Psoas muscle (tissue), 8 donors: Measurements from ENCODE around the gene ADAMTS8. TPM values are rescaled to one million over a fixed set of nuclear protein-coding genes. Genes with fewer than 3 reads are reported as not detected.
"Not testable (repeated sequence)": the region's sequence is repeated elsewhere in the genome, so short reads cannot be mapped to it uniquely, and the experiment has no call there.

Source experiments
- ATAC-seq, 4 donors: fragments of 200-7000 bp; cut with Tn5 transposase; one replicate each; pipeline ENCODE4 v1.9.1; 2020; ENCODE audit warnings: moderate library complexity in 3 of 4, mild to moderate bottlenecking in 2 of 4
- DNase-seq, 2 donors: peaks; one replicate each; pipeline ENCODE4 v3.0.0-alpha.2; 2020
- H3K27ac ChIP-seq: fragments of 200-600 bp; one replicate; pipeline ENCODE4 v1.8.0; 2022
- H3K27me3 ChIP-seq, 3 donors: fragments of 200-600 bp in 1 of 3; one replicate each; pipeline versions ENCODE4 v1.6.1 to v1.8.0; 2013 to 2022; ENCODE audit warnings: low read length in 2 of 3, mild to moderate bottlenecking in 2 of 3, moderate library complexity in 1 of 3; ENCODE audit not compliant: insufficient read depth in 3 of 3
- H3K36me3 ChIP-seq, 2 donors: fragments of 200-600 bp in 1 of 2; one replicate each; pipeline versions ENCODE4 v1.6.1 to v1.8.0; 2013 to 2022; ENCODE audit warnings: low read depth in 1 of 2, mild to moderate bottlenecking in 1 of 2, moderate library complexity in 1 of 2; ENCODE audit not compliant: insufficient read depth in 1 of 2
- H3K4me1 ChIP-seq: fragments of 200-600 bp; one replicate; pipeline ENCODE4 v1.8.0; 2022
- H3K4me3 ChIP-seq: fragments of 200-600 bp; one replicate; pipeline ENCODE4 v1.8.0; 2022; ENCODE audit warnings: mild to moderate bottlenecking
- H3K9me3 ChIP-seq: fragments of 200-600 bp; one replicate; pipeline ENCODE4 v1.8.0; 2022
- WGBS, 3 donors: extraction: QIAGEN DNeasy Blood & Tissue Kit; methylation state at CpG; one replicate each; pipeline versions ENCODE4 v1.1.6 to v1.1.7; 2013; 5-methylcytosine and 5-hydroxymethylcytosine counted together
- intact Hi-C, 2 donors: fragments of 100-400 bp; cut with DNase I; formaldehyde crosslinking; loops; one replicate each; pipeline versions ENCODE4 v1.11.0 to v1.14.2; 2022
- polyA plus RNA-seq, 3 donors: library from polyadenylated mRNA; stranded (reverse); fragments of 200-250 nt; gene quantifications; one replicate each; pipeline ENCODE4 v1.2.3, GENCODE V29; 2013
- total RNA-seq, 4 donors: library from RNA; stranded (reverse); fragmentation: NEBNext Ultra II Directional in 2 of 4; extraction: Animal tissue kit (Norgen Biotek cat#: 25700) in 2 of 4; gene quantifications; one replicate each; pipeline versions ENCODE4 v1.2.1 to v1.2.4, GENCODE V29; 2021 to 2023
- TF ChIP-seq, protein P1 (sequence below): fragments of 200-600 bp; IDR thresholded peaks from one replicate; pipeline ENCODE4 v1.8.0; 2022; ENCODE audit warnings: antibody characterized with exemption
- donor health status: healthy with polysubstance abuse.
- donor health status: DM: no; HTN: no; CAD: no; lungs with moderate emphysema.
- donor health status: Bipolar disorder and iron deficiency.
- donor health status: healthy.
- donor health status: DM: yes; HTN: yes; CAD: no.
- donor health status: DM: no; HTN: no; CAD: no.
- donor health status: DM: no; HTN: no; CAD: no.
- donor health status: DM: yes; HTN: yes; CAD: no.

The ADAMTS8 gene
- total and polyA plus RNA-seq, 7 donors, result 0.12 to 1.2 (median 0.32) TPM; not detected in 1

DNA sequence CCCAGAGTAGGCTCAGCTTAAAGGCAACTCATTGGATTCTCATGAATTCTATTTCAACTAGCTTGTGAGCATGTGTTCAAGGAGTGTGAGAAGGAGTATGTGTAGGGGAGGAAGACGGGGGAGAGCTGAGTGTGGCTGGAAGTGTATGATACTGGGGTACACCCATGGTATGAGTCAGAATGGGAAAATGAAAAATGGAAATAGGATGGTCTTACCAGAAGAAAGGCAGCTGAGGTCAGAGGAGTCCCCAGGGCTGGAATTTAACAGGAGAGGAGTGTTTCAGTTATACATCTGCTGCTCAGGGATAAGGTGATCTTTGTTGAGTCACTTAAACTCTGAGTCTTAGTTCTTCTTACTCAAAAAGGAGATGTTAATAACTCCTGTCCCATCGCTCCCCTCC lies 13.3 kb upstream of the ADAMTS8 start:
- intact Hi-C loops, result loop anchor here (10.0 kb wide), 3 partner anchors 83 to 233 kb away; no protein-coding TSS in a partner anchor
- TF ChIP-seq, protein P1, sequence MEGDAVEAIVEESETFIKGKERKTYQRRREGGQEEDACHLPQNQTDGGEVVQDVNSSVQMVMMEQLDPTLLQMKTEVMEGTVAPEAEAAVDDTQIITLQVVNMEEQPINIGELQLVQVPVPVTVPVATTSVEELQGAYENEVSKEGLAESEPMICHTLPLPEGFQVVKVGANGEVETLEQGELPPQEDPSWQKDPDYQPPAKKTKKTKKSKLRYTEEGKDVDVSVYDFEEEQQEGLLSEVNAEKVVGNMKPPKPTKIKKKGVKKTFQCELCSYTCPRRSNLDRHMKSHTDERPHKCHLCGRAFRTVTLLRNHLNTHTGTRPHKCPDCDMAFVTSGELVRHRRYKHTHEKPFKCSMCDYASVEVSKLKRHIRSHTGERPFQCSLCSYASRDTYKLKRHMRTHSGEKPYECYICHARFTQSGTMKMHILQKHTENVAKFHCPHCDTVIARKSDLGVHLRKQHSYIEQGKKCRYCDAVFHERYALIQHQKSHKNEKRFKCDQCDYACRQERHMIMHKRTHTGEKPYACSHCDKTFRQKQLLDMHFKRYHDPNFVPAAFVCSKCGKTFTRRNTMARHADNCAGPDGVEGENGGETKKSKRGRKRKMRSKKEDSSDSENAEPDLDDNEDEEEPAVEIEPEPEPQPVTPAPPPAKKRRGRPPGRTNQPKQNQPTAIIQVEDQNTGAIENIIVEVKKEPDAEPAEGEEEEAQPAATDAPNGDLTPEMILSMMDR, result no peak
- DNase-seq, result no peak
- no peaks in the 10 kb centered on the region for H3K36me3 ChIP-seq
- no peaks in the 10 kb centered on the region for H3K27me3 ChIP-seq
- no peak for ATAC-seq
- no peaks in the 10 kb centered on the region for H3K9me3 ChIP-seq
- H3K4me1 ChIP-seq, result no peaks in the 10 kb centered on the region
- no peak overlapping the region for H3K27ac ChIP-seq
- WGBS, 3 donors, result 69 to 96% (median 93%) methylated on average over 2 of the region's 2 CpGs
- no peak overlapping the region for H3K4me3 ChIP-seq

DNA sequence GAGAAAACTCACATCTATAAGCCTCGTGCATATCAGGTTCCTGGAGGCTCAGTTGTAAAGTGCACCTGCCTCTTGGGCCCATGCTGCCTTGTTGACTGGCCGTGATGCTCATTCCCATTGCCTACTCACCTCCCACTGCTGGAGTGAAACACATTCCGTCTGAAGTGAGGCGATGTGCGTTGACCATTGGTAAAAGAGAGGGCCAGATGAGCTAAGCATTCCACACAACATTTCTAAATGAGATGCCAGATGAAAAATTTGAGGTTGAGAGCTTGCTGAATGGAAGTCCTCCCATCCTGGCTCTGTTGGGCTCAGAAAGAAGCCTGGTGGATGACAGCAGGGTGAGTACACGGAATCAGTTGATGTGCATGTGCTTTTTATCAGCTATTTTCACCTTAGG lies 11.5 kb upstream of the ADAMTS8 start:
- ATAC-seq (no peak), DNase-seq (no peak)
- Histone ChIP-seq H3K27ac (no peak overlapping the region), H3K4me3 (no peak overlapping the region), H3K4me1 (peaks cover 10% of the 10 kb centered on the region), H3K27me3 (no peaks in the 10 kb centered on the region), H3K9me3 (no peaks in the 10 kb centered on the region), H3K36me3 (no peaks in the 10 kb centered on the region)
- TF ChIP-seq, protein P1, result no peak
- intact Hi-C loops, result loop anchor here (5.0 to 10.0 kb wide), 4 partner anchors 85 to 235 kb away; no protein-coding TSS in a partner anchor
- WGBS, 3 donors, result 65 to 79% (median 70%) methylated on average over 6 of the region's 6 CpGs

DNA sequence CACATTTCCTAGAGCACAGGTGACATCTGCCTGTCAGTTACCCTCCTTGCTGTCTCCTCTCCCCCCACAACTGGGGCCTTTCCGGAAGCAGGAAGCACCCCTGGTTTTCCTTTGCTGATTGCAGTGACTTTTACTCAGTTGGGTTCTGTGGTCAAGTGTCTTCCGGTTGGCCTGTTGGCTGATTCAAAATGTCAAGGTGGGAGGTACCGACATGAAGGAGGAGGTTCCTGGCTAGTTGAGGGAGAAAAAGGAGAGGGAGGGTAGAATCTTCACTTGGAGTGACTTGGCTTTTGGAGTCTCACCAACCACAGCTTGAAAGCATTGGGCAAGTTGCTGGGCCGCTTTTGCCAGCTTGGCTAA lies 10.7 kb upstream of the ADAMTS8 start:
- WGBS, 3 donors, result 50 to 56% (median 52%) methylated on average over 4 of the region's 4 CpGs
- no peak for DNase-seq
- no peaks in the 10 kb centered on the region for H3K36me3 ChIP-seq
- ATAC-seq, result no peak
- intact Hi-C loops, result loop anchor here in 1 of 2 donors (5.0 kb wide), 1 partner anchor 233 kb away; no protein-coding TSS in a partner anchor
- H3K27ac ChIP-seq, result no peak overlapping the region
- no peaks in the 10 kb centered on the region for H3K27me3 ChIP-seq
- peaks cover 11% of the 10 kb centered on the region for H3K4me1 ChIP-seq
- H3K4me3 ChIP-seq, result no peak overlapping the region
- H3K9me3 ChIP-seq, result no peaks in the 10 kb centered on the region
- TF ChIP-seq, protein P1, result no peak

DNA sequence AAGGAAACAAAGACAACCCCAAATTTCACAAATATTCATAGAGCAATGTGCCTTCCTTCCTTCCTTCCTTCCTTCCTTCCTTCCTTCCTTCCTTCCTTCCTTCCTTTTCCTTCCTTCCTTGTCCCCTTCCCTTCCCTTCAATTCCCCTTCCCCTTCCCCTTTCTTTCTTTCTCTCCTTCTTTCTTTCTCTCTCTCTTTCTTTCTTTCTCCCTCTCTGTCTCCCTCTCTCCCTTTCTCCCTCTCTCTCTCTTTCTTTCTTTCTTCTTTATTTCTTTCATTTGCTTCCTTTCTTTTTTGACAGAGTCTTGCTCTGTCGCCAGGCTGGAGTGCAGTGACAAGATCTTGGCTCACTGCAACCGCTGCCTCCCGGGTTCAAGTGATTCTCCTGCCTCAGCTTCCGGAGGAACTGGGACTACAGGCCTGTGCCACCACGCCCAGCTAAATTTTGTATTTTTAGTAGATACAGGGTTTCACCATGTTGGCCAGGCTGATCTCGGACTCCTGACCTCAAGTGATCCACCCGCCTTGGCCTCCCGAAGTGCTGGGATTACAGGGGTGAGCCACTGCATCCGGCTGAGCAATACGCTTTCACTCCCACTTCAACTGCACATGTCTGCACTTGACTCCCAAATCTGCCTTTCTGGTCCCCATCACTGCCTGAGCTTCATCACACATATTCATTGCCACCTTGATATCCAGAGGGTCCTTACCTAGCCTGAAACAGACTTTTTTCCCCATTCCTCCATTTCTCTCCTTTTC lies 10.2 kb upstream of the ADAMTS8 start:
- intact Hi-C loops, result loop anchor here in 1 of 2 donors (5.0 kb wide), 1 partner anchor 234 kb away; no protein-coding TSS in a partner anchor
- H3K4me3 ChIP-seq, H3K27me3 ChIP-seq, H3K27ac ChIP-seq, DNase-seq, ATAC-seq, H3K36me3 ChIP-seq, H3K9me3 ChIP-seq: not testable (repeated sequence)
- H3K4me1 ChIP-seq, result peaks cover 11% of the 10 kb centered on the region
- WGBS, 3 donors, result 80 to 83% (median 82%) methylated on average over 10 of the region's 10 CpGs

DNA sequence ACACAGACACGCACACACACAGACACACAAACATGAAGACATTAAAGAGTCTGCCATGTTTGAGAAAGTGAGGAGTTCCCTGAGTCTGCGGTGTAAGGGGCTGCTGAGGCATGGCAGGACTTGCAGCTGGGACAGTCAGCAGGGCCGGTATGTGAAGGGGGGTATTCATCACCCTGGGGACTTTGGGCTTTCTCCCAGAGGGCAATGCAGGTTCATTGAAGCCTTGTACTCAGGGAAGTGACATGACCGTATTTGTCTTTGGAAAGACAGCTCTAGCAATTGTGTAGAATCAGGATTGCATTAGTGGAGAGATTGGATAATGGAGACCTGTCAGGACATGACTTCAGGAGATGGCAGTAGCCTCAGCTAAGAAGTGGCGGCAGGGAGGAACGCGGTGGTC lies 9.4 kb upstream of the ADAMTS8 start:
- TF ChIP-seq, protein P1, result no peak
- H3K4me3 ChIP-seq, result no peak overlapping the region
- DNase-seq, result no peak
- H3K4me1 ChIP-seq, result peaks cover 11% of the 10 kb centered on the region
- WGBS, 3 donors, result 95 to 99% (median 97%) methylated on average over 7 of the region's 7 CpGs
- H3K36me3 ChIP-seq, result no peaks in the 10 kb centered on the region
- ATAC-seq, result no peak
- no peaks in the 10 kb centered on the region for H3K9me3 ChIP-seq
- H3K27me3 ChIP-seq, result no peaks in the 10 kb centered on the region
- H3K27ac ChIP-seq, result no peak overlapping the region
- intact Hi-C loops, result loop anchor here in 1 of 2 donors (5.0 kb wide), 1 partner anchor 234 kb away; no protein-coding TSS in a partner anchor
